ENCODE results near the gene CAMTA1.

The CAMTA1 gene

DNA sequence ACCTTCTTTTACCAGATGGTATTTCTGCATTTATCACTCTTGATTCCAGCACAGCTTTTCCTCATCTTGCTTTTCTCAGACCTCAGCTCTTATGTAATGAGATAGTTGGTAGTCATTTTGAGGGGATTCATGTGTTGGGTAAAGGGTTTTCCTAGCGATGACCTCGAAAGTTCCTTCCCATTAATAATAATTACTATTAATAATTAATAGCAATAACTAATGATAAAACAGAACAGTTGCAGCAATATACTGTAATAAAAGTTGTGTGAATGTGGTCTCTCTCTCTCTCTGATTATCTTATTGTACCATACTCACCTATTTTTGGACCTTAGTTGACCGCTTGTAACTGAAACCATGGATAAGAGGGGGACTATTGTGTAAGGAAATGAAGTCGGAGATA, 14.2 kb downstream of the CAMTA1 start:
- TF ChIP-seq, protein P1, sequence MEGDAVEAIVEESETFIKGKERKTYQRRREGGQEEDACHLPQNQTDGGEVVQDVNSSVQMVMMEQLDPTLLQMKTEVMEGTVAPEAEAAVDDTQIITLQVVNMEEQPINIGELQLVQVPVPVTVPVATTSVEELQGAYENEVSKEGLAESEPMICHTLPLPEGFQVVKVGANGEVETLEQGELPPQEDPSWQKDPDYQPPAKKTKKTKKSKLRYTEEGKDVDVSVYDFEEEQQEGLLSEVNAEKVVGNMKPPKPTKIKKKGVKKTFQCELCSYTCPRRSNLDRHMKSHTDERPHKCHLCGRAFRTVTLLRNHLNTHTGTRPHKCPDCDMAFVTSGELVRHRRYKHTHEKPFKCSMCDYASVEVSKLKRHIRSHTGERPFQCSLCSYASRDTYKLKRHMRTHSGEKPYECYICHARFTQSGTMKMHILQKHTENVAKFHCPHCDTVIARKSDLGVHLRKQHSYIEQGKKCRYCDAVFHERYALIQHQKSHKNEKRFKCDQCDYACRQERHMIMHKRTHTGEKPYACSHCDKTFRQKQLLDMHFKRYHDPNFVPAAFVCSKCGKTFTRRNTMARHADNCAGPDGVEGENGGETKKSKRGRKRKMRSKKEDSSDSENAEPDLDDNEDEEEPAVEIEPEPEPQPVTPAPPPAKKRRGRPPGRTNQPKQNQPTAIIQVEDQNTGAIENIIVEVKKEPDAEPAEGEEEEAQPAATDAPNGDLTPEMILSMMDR (conservative IDR thresholded peaks at IDR 0.05; ENCODE audit: low read depth, low read length), result no peak
- no peak for DNase-seq (ENCODE audit: low read depth)
- no peak overlapping the region for H3K4me3 ChIP-seq (ENCODE audit: low read depth, low read length)

DNA sequence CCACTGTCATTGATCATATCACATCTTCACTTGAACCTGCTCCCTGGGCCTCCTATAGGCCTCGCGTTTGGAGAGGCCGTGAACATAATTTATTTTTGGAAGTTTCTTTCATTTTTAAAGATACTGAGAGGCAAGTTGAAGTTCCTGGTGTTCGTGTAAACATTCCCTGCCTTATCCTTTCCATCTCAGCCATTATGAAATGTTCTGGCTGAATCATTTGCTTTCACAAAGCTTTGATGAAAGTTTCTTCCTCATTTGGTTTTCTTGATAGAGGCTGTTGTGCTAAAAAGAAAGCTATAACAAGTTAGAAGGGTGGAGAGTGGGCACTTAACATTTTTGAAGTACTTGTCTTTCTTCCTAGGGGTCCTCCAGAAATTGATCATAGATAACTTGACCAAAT, 15.5 kb downstream of the CAMTA1 start:
- no peak overlapping the region for H3K4me3 ChIP-seq (ENCODE audit: low read depth, low read length)
- TF ChIP-seq, protein P1 (conservative IDR thresholded peaks at IDR 0.05; ENCODE audit: low read depth, low read length), result no peak
- DNase-seq (ENCODE audit: low read depth), result peak; percentile 68

DNA sequence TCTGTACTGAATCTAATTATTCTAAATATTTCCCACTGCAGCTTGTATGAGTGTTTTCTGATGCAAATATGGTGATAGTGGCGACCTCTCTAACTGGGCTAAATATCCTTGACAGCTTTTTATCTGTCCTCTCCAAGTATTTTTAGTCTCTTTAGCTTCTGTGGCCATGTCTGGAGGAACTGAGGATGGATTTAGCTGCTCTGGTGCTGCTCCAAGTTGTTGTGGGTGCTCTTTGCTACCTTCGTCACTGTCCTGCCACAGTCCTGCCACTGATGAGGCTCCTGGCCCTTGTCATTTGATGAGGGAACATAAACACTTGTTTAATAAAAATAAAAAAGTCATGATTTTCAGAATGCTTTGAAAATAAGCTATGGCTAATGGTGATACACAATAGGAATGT, 15.9 kb downstream of the CAMTA1 start:
- no peak overlapping the region for H3K4me3 ChIP-seq (ENCODE audit: low read depth, low read length)
- TF ChIP-seq, protein P1 (conservative IDR thresholded peaks at IDR 0.05; ENCODE audit: low read depth, low read length), result no peak
- DNase-seq (ENCODE audit: low read depth), result no peak

DNA sequence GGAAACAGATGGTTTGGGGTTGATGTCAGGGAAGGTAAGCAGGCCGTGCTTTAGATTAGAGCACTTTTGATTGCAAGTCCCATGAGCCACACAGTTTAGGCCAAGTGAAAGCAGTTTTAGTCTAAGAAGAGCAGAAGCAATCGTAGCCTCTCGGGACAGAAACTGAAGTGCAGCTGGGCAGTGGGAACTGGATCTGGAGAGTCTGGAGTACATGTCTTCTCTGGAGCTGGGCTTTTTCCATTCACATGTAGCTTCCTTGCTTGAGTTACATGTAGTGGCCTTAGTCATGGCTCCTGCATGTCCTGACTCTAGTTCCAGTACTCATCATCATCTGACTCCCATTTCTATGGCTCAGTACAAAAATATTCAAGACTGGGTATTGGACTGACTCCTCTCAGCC, 16.7 kb downstream of the CAMTA1 start:
- H3K4me3 ChIP-seq (ENCODE audit: low read depth, low read length), result no peak overlapping the region
- peak; percentile 45 for DNase-seq (ENCODE audit: low read depth)
- TF ChIP-seq, protein P1 (conservative IDR thresholded peaks at IDR 0.05; ENCODE audit: low read depth, low read length), result no peak

DNA sequence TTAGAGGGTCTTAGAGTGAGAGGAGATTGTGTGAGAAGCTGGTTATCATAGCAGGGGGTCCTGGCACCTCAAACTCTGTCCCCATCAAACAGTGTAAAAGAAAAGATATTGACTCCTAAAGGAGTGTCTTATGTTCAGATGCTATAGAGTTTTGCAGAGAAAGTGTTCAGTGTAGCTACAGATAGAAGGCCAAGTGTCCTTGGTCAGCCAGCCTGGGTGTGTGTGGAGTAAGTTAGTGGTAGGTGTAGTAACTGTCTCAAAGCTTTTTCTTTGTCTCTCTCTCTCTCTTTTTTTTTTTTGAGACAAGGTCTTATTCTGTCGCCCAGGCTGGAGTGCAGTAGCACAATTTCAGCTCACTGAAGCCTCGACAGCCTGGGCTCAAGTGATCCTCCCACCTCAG, 17.2 kb downstream of the CAMTA1 start:
- DNase-seq (ENCODE audit: low read depth), result no peak
- TF ChIP-seq, protein P1 (conservative IDR thresholded peaks at IDR 0.05; ENCODE audit: low read depth, low read length), result no peak
- H3K4me3 ChIP-seq (ENCODE audit: low read depth, low read length), result no peak overlapping the region

DNA sequence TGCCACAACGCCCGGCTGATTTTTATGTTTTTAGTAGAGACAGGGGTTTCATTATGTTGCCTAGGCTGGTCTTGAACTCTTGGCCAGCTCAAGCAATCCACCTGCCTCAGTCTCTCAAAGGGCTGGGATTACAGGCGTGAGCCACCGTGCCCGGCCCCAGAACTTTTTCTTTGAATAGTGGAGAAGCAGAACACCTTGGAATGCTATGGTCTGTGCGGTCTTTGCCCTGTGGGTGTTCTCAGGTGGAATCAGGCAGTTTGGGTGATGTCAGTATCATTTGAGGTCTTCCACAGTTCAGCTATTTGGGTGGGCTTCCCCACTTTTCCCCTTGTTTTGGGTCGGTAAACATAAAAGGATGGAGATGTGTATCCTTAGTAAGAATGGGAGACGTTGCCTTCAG, 17.6 kb downstream of the CAMTA1 start:
- no peak for DNase-seq (ENCODE audit: low read depth)
- TF ChIP-seq, protein P1 (conservative IDR thresholded peaks at IDR 0.05; ENCODE audit: low read depth, low read length), result no peak
- H3K4me3 ChIP-seq (ENCODE audit: low read depth, low read length), result no peak overlapping the region

DNA sequence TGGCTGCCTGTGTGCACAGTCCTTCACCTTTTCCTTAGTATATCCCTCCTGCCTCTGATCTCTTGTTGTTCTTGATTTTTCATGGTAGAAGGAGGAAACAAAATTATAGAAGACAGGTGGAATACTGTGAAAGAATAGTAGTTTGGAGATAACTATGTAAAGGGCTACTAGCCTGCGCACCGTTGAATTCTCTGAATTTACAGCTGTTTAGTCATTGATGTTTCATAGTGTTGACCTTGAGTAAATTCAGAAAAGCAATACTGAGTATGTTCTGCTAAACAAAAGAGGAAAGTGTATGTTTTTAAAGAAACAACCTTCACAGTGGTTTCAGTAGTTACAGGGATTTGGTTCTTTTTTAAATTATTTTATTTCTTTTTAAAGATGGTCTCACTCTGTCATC, 18.1 kb downstream of the CAMTA1 start:
- H3K4me3 ChIP-seq (ENCODE audit: low read depth, low read length), result no peak overlapping the region
- TF ChIP-seq, protein P1 (conservative IDR thresholded peaks at IDR 0.05; ENCODE audit: low read depth, low read length), result no peak
- DNase-seq (ENCODE audit: low read depth), result no peak

Data from choroid plexus epithelial cell (primary cell).